HFFc6 (cell line): Measurements from ENCODE around the gene CYP27C1. TPM values are rescaled to one million over a fixed set of nuclear protein-coding genes. Genes with fewer than 3 reads are reported as not detected.
A peak's percentile ranks its signal among the peaks of the same experiment; 100 is the strongest.

Experiments used
- DNase-seq: peaks from one replicate; pipeline ENCODE4 v3.0.0-alpha.2; 2018
- H3K27ac Mint-ChIP-seq: 2 replicates; pipeline ENCODE4 v1.8.0; 2020; ENCODE audit warnings: mild to moderate bottlenecking, mixed read lengths
- H3K27me3 Mint-ChIP-seq: 2 replicates; pipeline ENCODE4 v1.8.0; 2021; ENCODE audit warnings: mild to moderate bottlenecking, moderate library complexity, mixed read lengths; ENCODE audit not compliant: insufficient read depth
- H3K36me3 Mint-ChIP-seq: 2 replicates; pipeline ENCODE4 v1.8.0; 2021; ENCODE audit warnings: low read depth, mixed read lengths
- H3K4me1 Mint-ChIP-seq: 2 replicates; pipeline ENCODE4 v1.8.0; 2020; ENCODE audit warnings: low read depth, mixed read lengths
- H3K4me3 Mint-ChIP-seq: 2 replicates; pipeline ENCODE4 v1.8.0; 2020; ENCODE audit warnings: mild to moderate bottlenecking, moderate library complexity, mixed read lengths
- H3K9me3 Mint-ChIP-seq: 2 replicates; pipeline ENCODE4 v1.8.0; 2020; ENCODE audit warnings: mild to moderate bottlenecking, mixed read lengths
- CTCF ChIP-seq: fragments of 200-600 bp; sonication (generic); IDR thresholded peaks from 2 replicates; pipeline ENCODE4 v1.5.0; 2021; ENCODE audit warnings: antibody characterized with exemption, mild to moderate bottlenecking
- long read RNA-seq: library from polyadenylated mRNA; unstranded; transcript quantifications from one replicate; pipeline ENCODE4 v2.0.0, GENCODE V29; 2019
- total RNA-seq, 6 experiments: library from RNA; stranded (reverse); fragmentation: NEBNext Ultra II Directional; extraction: Animal tissue kit (Norgen Biotek cat#: 25700); gene quantifications; 2 replicates in 1 of 6; 3 replicates in 5 of 6; pipeline ENCODE4 v1.2.3, GENCODE V29; 2021

Gene CYP27C1
- total RNA-seq = under 1 TPM; 0.09 to 0.17 (median 0.13) TPM
- long read RNA-seq, partial matches to known transcripts = 0 of 1 reads
- long read RNA-seq, other reads (novel, unspliced or antisense) = 1 of 1 reads

- Mint-ChIP-seq H3K27ac (peak within 1 kb of the TSS; percentile 53), H3K4me3 (peak within 1 kb of the TSS; percentile 86), H3K4me1 (peaks cover 32% of the 10 kb centered on the region), H3K27me3 (peaks cover 16% of the 10 kb centered on the region), H3K36me3 (peaks cover 8% of the 10 kb centered on the region; the same call in 1 of the 2 replicates), H3K9me3 (peaks cover 7% of the 10 kb centered on the region; the same call in 1 of the 2 replicates)
- TF ChIP-seq CTCF = no peak
- DNase-seq = no peak
Measured at GRCh38 chr2:127220102-127220767, at the start of gene CYP27C1. CYP27C1 (minus strand) TSS chr2:127220299; CDS start chr2:127220270, 29 bp downstream.

GRCh38 chr2:127261804-127262406 is 41.8 kb upstream of the CYP27C1 start:
- H3K36me3 Mint-ChIP-seq = peaks cover 40% of the 10 kb centered on the region
- no peak overlapping the region for H3K4me3 Mint-ChIP-seq
- peaks cover 2% of the 10 kb centered on the region; the same call in 1 of the 2 replicates for H3K27me3 Mint-ChIP-seq
- no peaks in the 10 kb centered on the region for H3K9me3 Mint-ChIP-seq
- no peak overlapping the region for H3K27ac Mint-ChIP-seq
- DNase-seq = no peak
- TF ChIP-seq CTCF = no peak
- H3K4me1 Mint-ChIP-seq = no peaks in the 10 kb centered on the region

GRCh38 chr2:127259355-127259754 is 39.3 kb upstream of the CYP27C1 start:
- Mint-ChIP-seq H3K27me3 (peaks cover 2% of the 10 kb centered on the region; the same call in 1 of the 2 replicates), H3K4me1 (peaks cover 14% of the 10 kb centered on the region), H3K4me3 (no peak overlapping the region), H3K36me3 (peaks cover 38% of the 10 kb centered on the region), H3K9me3 (no peaks in the 10 kb centered on the region), H3K27ac (no peak overlapping the region)
- no peak for DNase-seq
- no peak for TF ChIP-seq CTCF

GRCh38 chr2:127256866-127257265 is 36.8 kb upstream of the CYP27C1 start:
- Mint-ChIP-seq H3K27me3 (peaks cover 2% of the 10 kb centered on the region; the same call in 1 of the 2 replicates), H3K4me3 (no peak overlapping the region), H3K36me3 (peaks cover 41% of the 10 kb centered on the region), H3K4me1 (peaks cover 17% of the 10 kb centered on the region), H3K27ac (no peak overlapping the region), H3K9me3 (no peaks in the 10 kb centered on the region)
- no peak for DNase-seq
- TF ChIP-seq CTCF = no peak

GRCh38 chr2:127256381-127256780 is 36.3 kb upstream of the CYP27C1 start:
- Mint-ChIP-seq H3K9me3 (no peaks in the 10 kb centered on the region), H3K4me1 (peaks cover 17% of the 10 kb centered on the region), H3K27me3 (peaks cover 2% of the 10 kb centered on the region; the same call in 1 of the 2 replicates), H3K36me3 (peaks cover 41% of the 10 kb centered on the region), H3K4me3 (no peak overlapping the region), H3K27ac (no peak overlapping the region)
- TF ChIP-seq CTCF = no peak
- DNase-seq = no peak
